ENCODE data around the gene NOS3. TPM values are rescaled to one million over a fixed set of nuclear protein-coding genes. Genes with fewer than 3 reads are reported as not detected.

NOS3 gene
- total and polyA plus RNA-seq, 2 experiments from 2014 or later = 0.32 to 0.83 TPM

DNA sequence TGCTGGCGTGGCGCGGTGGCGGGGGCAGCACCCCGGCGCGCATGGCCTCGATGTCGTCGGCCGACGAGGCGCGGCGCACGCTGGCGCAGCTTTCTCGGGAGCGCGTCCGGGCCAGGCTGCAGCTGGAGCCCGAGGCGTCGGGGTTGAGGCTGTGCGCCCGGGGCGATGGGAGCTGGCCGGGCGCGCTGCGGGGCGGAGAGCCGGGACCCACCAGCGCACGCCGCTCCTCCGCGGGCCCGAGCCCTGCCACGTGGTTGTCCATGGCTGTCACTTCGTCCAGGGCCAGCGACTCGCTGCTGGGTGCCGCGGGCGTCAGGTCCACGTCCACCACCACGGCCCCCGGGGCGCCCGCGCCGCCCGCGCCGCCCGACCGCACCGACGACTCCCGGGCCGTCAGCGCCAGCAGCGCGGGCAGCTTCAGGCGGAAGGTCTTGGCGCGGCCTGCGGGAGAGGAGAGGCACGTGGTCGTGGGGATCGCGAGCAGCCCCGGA, 32.7 kb upstream of the NOS3 start:
- H3K4me1 ChIP-seq (ENCODE audit: insufficient read depth) = no peaks in the 10 kb centered on the region
- no peaks in the 10 kb centered on the region for H3K36me3 ChIP-seq (ENCODE audit: low read depth)
- no peak overlapping the region for H2AFZ ChIP-seq
- H3K27ac ChIP-seq = no peak overlapping the region
- H3K4me3 ChIP-seq = no peak overlapping the region
- 9 to 19% methylated on average over 52 to 71 of the region's 74 CpGs for WGBS, 2 experiments (ENCODE audit: low coverage in 1 of 2, low lambda C conversion rate in 2 of 2, missing lambda C conversion rate in 2 of 2)
- H3F3A ChIP-seq (ENCODE audit: insufficient read depth) = no peaks in the 10 kb centered on the region
- in situ Hi-C loops (cut with MboI) = no loop called here
- no peaks in the 10 kb centered on the region for H3K9me2 ChIP-seq (ENCODE audit: insufficient read depth)
- TF ChIP-seq EZH2 (IDR thresholded peaks at IDR 0.05; ENCODE audit: insufficient read depth, poor library complexity, severe bottlenecking) = peak; percentile 28
- TF ChIP-seq EZH2phosphoT487 (IDR thresholded peaks at IDR 0.05; ENCODE audit: insufficient read depth, low read depth) = no peak
- no peak overlapping the region for H3K9ac ChIP-seq
- H3K79me2 ChIP-seq (ENCODE audit: insufficient read depth) = no peaks in the 10 kb centered on the region
- H3K9me3 ChIP-seq (ENCODE audit: low read depth) = no peaks in the 10 kb centered on the region
- no peak overlapping the region for H3K4me2 ChIP-seq (ENCODE audit: unreplicated experiment)
- H4K20me1 ChIP-seq (ENCODE audit: insufficient read depth) = no peaks in the 10 kb centered on the region
- no peak for DNase-seq
- peaks cover 15% of the 10 kb centered on the region for H3K27me3 ChIP-seq (replicated peaks; ENCODE audit: insufficient read depth)

DNA sequence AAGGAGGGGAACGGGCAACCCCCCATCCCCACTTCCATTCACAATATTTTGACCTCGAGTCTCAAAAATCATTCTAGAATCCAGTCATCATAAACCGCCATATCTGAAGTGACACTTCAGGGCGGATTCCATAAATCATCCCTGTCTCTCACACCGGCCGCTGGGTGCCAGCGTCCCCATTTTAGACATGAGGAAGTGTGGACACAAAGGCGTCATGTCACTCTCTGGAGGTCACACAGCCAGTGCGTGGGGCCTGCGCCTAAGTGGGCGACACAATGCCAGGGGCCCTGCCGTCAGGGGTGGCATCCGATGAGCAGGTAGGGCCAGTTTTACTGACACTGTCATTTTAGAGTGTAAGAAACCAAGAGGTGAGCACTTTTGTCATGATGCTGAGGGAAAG, 32.2 kb upstream of the NOS3 start:
- Histone ChIP-seq H3K4me2 (ENCODE audit: unreplicated experiment) (no peak overlapping the region), H4K20me1 (ENCODE audit: insufficient read depth) (no peaks in the 10 kb centered on the region), H3K4me1 (ENCODE audit: insufficient read depth) (no peaks in the 10 kb centered on the region), H3K27me3 (replicated peaks; ENCODE audit: insufficient read depth) (peaks cover 15% of the 10 kb centered on the region), H2AFZ (no peak overlapping the region), H3K36me3 (ENCODE audit: low read depth) (no peaks in the 10 kb centered on the region), H3K27ac (no peak overlapping the region), H3K9me3 (ENCODE audit: low read depth) (no peaks in the 10 kb centered on the region), H3K4me3 (no peak overlapping the region), H3F3A (ENCODE audit: insufficient read depth) (no peaks in the 10 kb centered on the region), H3K9me2 (ENCODE audit: insufficient read depth) (no peaks in the 10 kb centered on the region), H3K79me2 (ENCODE audit: insufficient read depth) (no peaks in the 10 kb centered on the region), H3K9ac (no peak overlapping the region)
- DNase-seq = no peak
- 59% methylated on average over 13 of the region's 13 CpGs for WGBS, 2 experiments (ENCODE audit: low coverage in 1 of 2, low lambda C conversion rate in 2 of 2, missing lambda C conversion rate in 2 of 2)
- TF ChIP-seq EZH2 (IDR thresholded peaks at IDR 0.05; ENCODE audit: insufficient read depth, poor library complexity, severe bottlenecking) (peak; percentile 17), EZH2phosphoT487 (IDR thresholded peaks at IDR 0.05; ENCODE audit: insufficient read depth, low read depth) (no peak)
- in situ Hi-C loops (cut with MboI) = no loop called here

DNA sequence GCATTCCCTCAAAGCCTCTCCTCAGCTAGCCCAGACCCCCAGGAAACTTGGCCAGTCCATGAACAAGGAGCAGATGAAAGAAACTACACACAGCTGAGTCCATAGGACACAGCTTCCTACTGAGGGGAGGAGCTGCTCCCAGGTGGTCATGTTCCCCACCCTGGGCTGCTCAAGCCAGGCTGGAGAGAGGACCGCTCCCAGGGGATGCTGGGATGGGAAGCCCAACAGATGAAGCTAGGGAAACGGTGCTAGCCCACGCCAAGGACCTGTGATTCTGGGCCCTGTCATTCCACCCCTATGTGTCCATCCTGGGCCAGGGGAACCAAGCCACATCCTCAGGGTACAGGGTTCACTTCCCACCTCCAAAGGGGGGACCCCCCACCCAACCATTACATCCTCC, 31.7 kb upstream of the NOS3 start:
- in situ Hi-C loops (cut with MboI) = no loop called here
- Histone ChIP-seq H3K27me3 (replicated peaks; ENCODE audit: insufficient read depth) (peaks cover 16% of the 10 kb centered on the region), H3K9me2 (ENCODE audit: insufficient read depth) (no peaks in the 10 kb centered on the region), H3K79me2 (ENCODE audit: insufficient read depth) (no peaks in the 10 kb centered on the region), H3K4me2 (ENCODE audit: unreplicated experiment) (no peak overlapping the region), H3K4me1 (ENCODE audit: insufficient read depth) (no peaks in the 10 kb centered on the region), H3F3A (ENCODE audit: insufficient read depth) (no peaks in the 10 kb centered on the region), H2AFZ (no peak overlapping the region), H3K9ac (no peak overlapping the region), H3K36me3 (ENCODE audit: low read depth) (no peaks in the 10 kb centered on the region), H4K20me1 (ENCODE audit: insufficient read depth) (no peaks in the 10 kb centered on the region), H3K27ac (no peak overlapping the region), H3K4me3 (no peak overlapping the region), H3K9me3 (ENCODE audit: low read depth) (no peaks in the 10 kb centered on the region)
- DNase-seq = no peak
- 56 to 59% methylated on average over 3 of the region's 3 CpGs for WGBS, 2 experiments (ENCODE audit: low coverage in 1 of 2, low lambda C conversion rate in 2 of 2, missing lambda C conversion rate in 2 of 2)
- TF ChIP-seq EZH2phosphoT487 (IDR thresholded peaks at IDR 0.05; ENCODE audit: insufficient read depth, low read depth) = no peak
- no peak for TF ChIP-seq EZH2 (IDR thresholded peaks at IDR 0.05; ENCODE audit: insufficient read depth, poor library complexity, severe bottlenecking)

DNA sequence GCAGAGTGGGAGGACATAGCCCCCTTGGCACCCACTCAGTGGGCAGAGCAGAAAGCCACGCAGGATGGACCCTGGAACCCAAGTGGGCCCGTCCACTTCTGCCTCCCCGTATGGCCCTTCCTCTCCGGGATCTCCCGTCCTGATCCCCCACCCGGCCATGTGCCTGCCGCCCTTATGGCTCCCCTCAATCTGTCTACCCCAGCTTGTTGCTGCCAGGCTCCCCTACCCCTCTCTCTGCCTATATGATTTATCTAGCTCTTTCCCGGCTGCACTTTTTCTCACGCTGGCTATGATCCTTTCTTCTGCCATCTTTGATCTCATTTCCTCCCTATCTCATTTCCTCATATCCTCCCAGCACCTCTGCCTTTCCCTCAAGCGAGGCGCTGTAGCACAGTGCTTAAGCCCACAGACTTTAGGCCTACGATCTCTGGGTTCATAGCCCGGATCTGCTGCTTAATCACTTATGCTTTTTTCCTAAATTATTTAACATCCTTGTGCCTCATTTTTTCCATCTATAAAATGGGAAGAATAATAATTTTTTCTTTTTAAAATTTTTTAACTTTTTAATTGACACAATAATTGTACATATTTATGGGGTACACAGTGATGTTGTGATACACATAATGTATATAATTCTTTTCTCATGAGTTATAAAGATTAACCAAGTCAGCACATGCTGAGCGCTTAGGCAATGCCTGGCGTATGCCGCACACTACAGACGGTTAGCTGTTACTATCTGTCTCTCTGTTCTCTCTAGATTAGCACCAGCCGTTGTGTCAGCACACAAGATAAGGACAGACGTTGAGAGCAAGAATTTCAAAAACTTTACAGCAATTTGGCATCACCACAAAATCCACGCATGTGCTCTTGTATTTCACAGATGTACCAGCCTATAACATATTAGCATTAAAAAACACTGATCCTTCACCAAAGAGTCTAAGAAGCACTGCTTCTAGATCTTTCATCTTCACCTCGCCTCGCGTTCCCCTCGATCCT, 30.8 kb upstream of the NOS3 start:
- Histone ChIP-seq H3K4me2 (ENCODE audit: unreplicated experiment) (no peak overlapping the region), H3K4me3 (no peak overlapping the region), H3K36me3 (ENCODE audit: low read depth) (no peaks in the 10 kb centered on the region), H3K27ac (no peak overlapping the region), H3K9me2 (ENCODE audit: insufficient read depth) (no peaks in the 10 kb centered on the region), H4K20me1 (ENCODE audit: insufficient read depth) (no peaks in the 10 kb centered on the region), H3K4me1 (ENCODE audit: insufficient read depth) (no peaks in the 10 kb centered on the region), H3K9ac (no peak overlapping the region), H3K27me3 (replicated peaks; ENCODE audit: insufficient read depth) (peaks cover 24% of the 10 kb centered on the region), H3F3A (ENCODE audit: insufficient read depth) (no peaks in the 10 kb centered on the region), H2AFZ (no peak overlapping the region), H3K9me3 (ENCODE audit: low read depth) (no peaks in the 10 kb centered on the region), H3K79me2 (ENCODE audit: insufficient read depth) (no peaks in the 10 kb centered on the region)
- in situ Hi-C loops (cut with MboI) = no loop called here
- DNase-seq = no peak
- WGBS, 2 experiments (ENCODE audit: low coverage in 1 of 2, low lambda C conversion rate in 2 of 2, missing lambda C conversion rate in 2 of 2) = 56 to 58% methylated on average over 22 to 24 of the region's 24 CpGs
- TF ChIP-seq EZH2 (IDR thresholded peaks at IDR 0.05; ENCODE audit: insufficient read depth, poor library complexity, severe bottlenecking) = no peak
- no peak for TF ChIP-seq EZH2phosphoT487 (IDR thresholded peaks at IDR 0.05; ENCODE audit: insufficient read depth, low read depth)

All from GM23248 (cell line).